ENCODE data around the gene PCDH9.

PCDH9 gene

DNA sequence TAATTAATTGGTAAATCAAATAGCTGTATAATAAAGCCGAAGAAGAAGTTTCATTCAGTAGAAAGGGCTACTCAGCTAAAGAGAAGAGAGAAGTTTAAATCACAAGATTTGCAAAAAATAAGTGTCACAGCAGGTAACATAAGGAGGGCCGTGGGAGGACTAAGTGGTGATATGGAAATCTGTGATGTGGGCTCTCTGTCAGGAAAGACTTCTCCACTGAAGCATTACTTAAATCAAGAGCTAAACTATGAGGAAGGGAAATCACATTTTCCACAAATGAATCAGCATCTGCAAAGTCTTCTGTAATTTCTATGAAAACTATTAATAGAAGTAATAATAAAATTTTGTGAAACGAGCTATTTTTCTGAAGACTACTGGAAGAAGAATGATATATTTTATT, 153.8 kb downstream of the PCDH9 start:
- DNase-seq: no peak

DNA sequence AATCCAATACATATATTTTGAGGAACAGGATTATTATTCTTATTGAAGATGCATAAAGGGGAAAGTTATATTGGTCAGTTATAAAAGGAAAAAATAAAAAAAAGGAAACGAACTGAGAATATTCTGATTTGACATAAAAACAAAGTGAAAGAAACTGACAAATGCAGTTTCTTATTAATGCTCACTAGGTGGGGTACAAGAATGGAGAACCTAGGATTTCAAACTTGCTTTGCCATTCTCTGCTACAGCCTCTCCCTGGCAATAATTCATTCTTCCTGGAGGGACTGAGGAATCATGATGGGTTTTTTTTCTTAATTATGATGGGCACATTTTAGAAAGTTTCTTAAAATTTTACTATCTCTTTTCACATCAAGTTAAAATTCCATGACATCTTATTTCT, 154.9 kb downstream of the PCDH9 start:
- no peak for DNase-seq

DNA sequence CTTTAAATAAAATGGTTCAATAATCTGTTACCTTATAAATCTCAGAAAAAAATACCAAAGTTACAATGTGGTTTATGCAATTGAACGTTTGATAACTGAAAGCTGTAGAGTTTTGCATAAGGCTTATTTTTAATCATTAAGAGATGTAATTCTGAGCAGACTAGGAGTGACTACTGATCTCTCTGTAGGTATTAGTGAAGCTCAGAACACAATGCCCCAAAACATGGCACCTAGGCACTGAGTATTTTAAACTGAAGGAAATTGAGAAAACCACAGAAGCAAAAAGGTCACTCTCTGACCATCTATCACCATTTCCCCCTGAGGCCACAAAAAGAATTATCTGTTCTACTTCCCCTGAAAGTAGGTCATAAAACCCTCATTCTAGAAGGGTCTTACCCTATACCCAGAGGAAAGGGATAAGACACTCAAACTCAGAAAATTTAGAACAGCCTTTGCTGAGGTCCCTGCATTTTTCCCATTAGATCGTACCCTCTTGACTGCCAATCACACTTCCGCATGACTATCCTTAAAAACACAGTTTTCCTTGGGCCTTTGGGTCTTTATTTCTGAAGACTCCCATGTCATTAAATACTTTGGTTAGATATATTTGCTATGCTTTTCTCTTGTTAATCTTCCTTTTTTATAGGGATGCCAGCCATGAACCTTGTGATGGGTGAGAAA, 158.1 kb downstream of the PCDH9 start:
- DNase-seq: no peak

DNA sequence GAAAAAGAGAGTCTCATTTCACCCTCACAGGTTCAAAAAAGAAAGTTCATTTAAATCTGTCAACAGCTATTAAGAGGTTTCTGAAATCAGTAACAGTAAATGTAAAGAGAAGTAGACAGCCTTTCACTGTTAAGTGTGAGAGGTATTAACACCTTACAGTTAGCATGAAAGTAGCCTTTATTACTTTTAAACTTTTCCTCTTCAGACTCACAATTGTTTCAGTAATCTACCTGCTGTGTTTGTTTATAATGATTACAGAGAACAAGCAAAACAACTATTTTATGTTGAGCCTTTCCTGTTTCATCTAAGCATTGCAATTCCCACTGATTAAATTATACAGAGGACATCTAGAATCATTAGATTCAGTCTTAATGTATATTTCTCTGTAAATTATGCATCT, 159.8 kb downstream of the PCDH9 start:
- DNase-seq: no peak

DNA sequence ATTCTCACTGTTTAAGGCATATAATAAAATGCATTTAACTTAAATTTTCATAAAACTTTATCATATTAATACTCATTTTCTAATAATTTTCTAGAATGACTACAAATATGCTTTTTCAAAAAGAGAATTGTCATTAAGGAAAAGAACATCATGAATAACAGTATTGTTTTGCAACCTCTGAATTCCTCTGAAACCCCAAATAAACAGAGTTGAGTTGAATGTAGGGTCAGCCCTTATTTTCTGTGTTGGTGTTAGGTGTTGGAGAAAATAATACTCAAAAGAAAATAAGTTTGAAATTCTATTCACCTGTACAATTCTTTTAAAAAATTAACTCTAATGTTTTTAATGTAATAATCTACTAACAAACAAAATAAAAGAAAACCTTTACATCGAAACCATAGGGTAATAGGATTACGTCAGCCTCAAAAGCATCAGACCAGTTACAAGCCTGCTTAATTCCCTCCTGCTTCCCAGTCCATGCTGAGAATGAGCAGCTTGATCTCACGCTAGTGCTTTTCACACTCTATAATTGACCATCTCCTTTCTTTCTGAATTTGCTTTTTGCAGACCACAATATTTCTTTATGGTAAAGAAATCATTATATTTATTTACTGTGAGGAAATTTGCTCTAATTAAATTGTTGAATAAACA, 160.9 kb downstream of the PCDH9 start:
- no peak for DNase-seq

DNA sequence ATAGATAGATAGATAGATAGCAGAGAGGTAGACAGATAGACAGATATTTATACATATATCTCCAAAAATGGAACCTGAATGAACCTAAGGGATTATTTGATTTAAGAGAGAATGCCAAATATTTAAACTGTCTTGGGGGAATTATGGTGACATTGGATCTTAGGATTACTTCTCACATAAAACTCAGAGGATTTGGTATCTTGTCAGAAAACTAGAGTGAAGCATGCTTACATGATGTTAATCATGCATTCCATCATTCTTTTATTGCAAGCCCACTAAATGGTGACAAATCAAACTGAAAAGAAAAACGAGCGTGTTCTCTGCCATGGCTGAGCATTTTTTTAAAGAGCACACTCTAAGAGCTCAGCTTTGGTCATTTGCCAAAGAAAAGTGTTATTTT, 165.2 kb downstream of the PCDH9 start:
- DNase-seq: no peak

DNA sequence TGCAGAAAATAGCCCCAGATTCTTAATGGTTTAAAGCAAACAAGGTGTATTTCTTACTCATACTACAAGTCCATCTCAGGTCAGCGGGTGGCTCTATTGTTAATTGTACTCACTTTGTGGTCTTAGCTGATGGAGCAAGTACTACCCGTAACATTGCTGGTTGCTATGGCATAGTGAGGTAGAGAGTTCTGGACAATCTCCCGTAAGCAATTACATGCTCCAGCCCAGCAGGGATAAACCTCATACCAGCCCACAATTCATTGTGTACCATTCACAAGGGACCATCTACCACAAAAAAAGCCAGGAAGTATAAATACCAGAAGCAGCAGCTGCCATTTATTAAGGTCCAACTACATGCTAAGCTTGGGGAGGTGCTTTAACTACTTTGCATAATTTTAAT, 167.1 kb downstream of the PCDH9 start:
- DNase-seq: no peak

DNA sequence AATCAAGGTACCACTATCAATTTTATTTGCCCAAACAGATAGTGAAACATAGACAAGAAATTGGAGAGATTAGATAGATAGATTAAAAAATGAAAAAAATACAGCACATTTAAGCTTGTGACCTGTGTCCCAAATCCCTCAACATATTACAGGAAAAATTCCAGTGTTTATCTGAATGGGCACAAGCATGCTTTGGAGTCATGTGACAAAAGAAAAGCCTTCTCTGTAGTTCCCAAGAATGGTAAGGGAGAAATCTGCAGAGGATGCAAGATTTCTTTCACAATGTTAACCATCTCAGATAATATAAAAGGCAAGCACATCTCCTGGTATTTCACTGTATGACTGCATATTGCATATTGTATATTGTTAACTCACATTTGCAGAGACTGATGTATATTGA, 168.0 kb downstream of the PCDH9 start:
- no peak for DNase-seq

DNA sequence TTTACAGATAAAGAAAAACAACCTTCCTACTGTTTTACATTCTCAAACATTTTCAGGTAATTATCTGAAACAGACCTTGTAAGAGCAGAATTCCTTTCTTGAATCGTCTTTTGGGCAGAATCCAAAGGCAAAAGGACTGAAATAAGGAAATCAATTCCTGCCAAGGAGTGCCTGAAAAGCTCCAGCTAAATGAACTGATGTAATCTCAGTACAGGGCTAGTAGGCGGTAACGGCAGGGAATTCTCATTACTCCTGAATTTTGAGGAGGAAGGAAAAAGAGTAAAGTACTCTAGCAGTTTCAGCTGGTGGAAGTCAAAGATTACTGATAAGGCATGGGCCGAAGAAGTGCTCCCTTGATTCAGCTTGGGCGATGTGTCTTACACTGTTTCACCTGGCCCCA, 168.4 kb downstream of the PCDH9 start:
- no peak for DNase-seq

DNA sequence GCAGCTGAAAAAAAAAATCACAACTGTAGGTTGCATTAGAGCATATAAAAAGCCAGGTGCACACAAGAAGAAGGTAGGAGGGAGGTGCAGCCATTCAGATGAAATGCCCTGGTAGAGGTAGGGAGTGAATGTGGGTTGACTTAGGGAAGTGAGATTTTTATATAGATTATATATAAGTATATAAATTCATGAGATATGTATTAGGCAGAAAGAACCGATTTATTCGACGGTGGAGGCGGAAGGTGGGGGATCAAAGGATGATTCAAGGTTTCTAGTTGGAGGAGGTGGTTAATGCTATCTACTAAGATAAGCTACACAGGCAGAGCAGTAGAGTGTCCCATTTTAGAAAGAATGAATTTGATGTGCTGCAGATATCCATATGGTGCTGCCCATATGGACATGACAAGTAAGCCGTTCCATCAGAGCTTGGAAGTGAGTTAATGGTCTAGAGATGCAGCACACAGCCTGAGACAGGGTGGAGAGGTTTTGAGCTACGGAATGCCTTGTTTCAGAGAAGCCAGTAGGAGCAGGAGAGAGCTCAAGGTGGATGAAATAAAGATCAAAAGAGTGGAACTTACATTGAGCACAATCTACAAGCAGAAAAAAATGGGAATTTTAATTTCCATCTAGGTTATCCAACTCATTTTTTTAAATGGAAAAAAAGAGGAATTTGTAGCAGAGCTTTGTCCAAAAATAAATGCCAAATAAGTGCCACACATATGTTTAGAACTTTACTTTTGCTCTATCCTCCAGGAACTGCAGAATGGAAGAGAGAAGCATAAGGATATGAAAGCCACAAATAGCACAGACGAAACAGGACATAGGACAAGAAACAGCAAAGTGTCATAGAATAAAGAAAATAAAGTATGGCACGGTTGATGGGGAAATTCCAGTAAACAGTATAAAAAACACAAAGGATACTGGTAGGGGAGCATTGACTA, 177.3 kb downstream of the PCDH9 start:
- DNase-seq: no peak

DNA sequence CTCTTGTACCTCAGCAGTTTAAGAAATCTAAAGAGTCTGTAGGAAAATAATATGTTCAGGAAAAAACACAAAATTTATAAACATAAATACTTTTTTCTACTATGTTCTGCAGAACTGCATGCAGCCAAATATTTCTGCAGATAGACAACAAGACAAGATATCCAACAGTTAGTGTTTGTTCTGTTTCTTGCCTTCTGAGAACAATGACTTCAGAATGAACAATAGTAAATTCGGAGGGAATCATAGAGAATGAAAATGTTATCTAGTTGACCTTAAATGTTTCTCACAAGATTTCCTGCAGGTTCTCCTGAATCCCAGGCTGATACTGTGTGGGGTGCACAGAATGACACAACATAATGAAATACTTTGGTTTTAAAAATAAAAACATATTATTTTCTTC, 180.4 kb downstream of the PCDH9 start:
- DNase-seq: no peak

DNA sequence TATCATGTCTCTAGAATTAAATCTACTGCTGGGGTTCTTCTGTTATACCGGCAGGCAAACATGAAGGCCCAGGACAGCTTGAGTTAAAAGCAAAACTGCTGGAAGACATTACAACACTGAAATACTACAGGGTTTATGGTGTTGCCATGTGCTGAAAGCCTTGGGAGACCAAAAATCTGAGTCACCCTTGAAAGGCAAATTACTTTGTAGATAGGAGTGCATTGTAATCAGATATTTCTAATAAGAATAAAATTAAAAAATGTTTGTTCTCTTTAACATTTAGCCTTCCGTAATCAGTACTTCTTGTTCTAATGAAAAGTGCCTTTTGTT, 181.3 kb downstream of the PCDH9 start:
- no peak for DNase-seq

DNA sequence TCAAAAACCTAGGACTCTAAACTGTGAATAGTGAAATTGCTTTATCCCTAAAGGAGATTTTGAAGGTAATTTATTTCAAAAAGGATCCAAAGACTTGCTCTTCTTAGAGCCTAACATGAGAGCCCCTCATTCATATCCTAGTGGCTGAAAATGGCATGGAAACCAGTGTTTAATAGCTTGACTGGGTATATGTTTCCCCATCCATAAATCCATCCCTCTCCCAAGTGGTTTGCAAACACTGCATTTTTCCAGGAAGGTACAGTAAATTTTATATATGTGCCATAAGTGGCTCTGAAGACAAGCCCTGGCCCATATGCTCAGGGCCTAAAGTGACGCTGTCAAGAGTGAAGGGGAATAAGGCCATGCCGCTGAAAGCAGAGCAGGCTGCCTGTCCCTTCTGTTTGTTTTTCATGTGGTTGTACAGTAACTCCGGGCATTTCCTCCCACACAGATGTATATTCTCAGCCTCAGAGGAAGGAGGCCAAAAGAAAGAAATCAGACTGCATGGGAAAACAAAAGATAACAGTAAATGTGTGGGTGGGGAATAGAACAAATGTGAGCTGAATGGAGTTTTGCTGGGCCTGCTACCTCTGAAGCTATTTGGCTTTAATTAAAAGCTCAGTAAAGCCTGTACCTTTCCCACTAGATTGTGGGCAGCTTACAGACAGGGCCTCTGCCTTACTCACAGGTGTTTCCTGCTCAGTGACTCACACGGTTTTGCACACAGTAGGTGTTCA, 181.9 kb downstream of the PCDH9 start:
- no peak for DNase-seq

DNA sequence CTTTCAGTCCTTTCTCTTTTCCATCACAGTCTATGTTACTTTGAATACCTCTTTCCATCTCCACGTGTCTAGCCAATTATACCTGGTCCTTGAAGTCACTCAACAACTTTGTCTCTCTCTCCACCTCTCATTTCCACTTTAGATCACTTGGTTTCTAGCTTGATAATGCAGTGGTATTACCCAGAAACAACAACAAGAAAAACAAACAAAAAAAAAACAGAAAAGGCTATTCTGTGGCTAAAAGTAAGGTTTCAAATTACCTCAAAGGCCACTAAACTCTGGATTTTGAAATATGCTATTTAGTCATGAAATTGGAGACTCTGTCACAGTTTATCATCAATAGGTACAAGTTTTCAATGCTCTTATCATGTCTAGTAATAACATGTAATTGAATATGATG, 184.8 kb downstream of the PCDH9 start:
- no peak for DNase-seq

DNA sequence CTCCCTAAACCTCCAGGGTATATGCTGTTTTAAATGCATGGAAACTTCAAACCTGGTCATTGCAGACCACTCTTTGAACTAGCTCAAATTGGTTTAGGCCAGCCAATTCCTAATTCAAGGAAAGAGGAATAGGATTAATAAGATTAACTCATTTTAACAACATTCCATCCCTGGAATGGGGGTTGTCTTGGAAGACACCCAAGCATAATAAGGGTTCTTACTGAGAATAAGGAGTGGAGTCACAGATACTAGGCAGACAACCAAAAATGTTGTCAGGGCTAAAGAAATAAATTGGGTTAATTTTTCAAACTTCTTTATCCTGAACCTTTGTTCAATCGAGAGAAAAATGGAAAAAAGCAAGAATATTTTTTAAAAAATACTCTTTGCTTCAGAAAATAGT, 186.2 kb downstream of the PCDH9 start:
- DNase-seq: no peak

DNA sequence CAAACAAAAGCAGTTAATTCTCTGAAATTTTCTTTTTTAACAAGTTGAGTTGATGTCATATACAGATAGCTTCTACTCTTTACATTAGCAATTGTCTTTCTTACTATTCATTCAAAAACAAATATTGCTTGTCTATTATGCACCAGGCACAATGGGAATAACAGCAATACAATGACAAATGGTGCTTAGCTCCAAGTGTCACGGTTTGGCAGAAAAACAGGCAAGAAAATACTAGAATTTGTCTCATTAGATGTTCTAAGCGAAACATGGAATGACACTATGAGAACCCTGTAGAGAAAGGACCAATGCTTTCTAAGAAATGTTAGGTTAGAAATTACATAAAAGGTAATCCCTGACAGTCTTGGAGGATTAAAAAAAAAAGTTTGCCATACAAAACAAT, 187.6 kb downstream of the PCDH9 start:
- DNase-seq: no peak

DNA sequence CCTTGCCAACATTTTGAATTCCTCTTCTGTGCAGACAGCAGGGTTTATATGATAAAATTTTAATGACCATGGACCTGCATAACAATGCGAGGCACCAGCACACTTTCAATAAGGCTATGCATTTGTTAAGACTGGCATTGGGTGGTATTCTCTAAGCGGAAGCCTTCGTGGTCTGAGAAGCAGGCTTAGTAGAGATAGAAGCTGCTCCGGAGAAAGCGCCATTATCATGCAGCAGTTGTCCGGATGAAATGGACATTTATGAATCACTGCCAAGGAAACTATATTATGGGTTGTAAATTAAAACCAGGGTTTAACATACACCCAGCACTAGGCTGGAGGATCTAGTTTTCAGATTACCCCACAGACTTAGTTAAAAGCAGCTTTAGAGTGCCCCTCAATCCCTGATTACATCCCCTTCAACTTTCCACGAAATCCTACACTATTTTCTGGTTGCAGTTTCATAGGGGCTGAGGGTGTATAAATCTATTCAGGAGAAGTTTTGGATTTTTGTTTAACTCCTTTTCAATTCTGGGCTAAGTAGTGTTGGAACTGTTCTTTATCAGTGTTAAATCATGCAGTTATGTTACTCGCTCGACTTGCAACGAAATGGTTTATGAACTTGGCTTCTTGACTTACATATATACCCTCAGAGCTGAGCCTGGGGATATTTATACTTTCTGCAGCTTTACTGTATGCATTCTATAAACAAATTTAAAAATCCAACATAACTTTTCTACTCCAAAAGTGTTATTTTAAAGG, 193.3 kb downstream of the PCDH9 start:
- no peak for DNase-seq

DNA sequence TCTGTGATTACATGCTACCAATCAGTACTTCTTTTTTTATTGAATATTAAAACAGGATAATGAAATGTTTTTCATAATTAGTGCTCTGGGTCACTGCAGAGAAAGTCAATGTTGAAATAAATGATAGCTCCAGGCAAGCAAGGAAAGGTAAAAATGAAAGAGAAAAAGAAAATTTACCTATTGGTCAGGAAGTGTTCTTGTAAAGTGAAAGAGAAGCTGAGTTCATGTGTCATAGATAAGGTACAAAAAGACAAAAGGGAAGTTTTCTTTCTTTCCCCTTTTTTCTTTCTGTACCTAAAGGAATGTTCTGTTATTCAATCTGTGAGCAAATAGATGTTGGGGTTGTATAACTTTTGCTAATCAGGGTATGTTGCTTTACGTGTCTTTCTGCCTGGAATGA, 197.0 kb downstream of the PCDH9 start:
- no peak for DNase-seq

DNA sequence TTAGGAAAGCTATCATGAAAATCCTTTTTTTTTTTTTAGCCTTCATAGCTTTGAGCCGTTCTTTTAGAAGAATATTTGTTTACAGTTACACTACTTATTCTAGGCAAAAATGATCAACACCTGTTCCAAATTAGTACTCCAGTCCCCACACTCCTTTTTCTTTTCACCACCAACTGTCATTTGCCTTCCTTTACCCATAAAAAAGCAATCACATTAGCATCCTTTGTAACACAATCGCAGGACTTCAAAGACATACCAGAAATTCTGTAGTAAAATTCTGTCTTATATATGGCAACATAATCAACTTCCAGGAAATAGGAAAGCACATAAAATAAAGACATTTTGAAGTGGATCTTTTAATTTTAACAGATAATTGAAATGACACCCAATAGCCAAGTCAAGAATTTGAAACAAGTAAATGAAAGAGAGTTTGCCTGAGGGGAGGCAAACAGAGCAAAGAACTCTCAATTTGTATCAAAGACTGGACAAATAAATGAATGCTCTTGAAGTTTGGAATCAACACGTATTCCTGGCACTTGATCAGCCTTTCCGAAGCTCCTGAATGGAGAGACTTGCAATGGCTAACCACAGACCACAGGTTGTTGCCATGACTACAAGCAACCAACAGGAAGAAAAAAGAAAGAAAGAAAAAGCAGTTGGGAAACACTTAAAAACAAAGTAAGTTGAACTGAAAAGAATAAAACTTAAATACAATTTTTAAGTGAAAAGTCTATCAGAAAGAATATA, 206.8 kb downstream of the PCDH9 start:
- DNase-seq: no peak

DNA sequence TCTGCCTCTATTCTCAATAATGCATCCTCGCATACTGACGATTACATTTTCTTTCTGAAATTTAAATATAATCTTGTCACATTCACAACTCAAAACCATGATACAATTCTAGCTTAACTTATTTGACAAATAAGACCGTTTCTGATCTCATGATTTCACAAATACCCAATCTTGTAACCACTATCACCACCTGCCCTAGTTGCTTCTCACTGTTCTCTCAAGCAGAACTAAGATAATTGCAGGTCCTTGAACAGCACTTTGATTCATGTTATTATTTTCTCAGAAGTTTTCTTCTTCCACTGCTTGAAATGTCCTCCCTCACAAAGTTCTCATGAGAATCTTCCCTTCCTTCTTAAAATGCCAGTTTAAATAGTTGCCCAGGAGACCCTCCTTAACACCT, 211.4 kb downstream of the PCDH9 start:
- no peak for DNase-seq

DNA sequence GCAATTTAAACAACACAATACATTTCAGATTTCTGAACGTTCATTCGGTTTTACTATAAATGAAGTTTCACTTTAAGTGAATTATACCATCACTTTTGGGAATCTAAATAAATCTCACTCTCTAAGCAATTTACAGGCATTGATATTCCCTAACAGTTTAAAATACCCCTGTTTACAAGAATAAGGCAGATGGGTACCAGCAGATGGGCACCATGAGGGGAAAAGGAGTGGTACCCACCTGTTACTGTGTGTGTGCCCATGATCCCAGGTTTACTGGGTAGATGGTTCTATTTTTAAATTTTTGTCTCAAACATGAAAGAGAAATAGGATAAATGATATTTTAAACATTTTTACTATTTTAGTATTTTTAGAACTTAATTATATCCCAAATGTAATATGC, 212.9 kb downstream of the PCDH9 start:
- DNase-seq: no peak
